Astrocyte of the spinal cord (primary cell): ENCODE results near the gene LRRC4C.

ENCODE experiments used
- DNase-seq: peaks from one replicate; pipeline ENCODE4 v3.0.0; 2011; ENCODE audit warnings: low read depth, low spot score
- H3K4me3 ChIP-seq: 2 replicates; pipeline ENCODE4 v1.5.1; 2011; ENCODE audit warnings: low read depth, mild to moderate bottlenecking, low read length, moderate library complexity
- in situ Hi-C: cut with HindIII; loops from 2 replicates; pipeline ENCODE4 v1.10.0; 2017; ENCODE audit warnings: low sequenced_read_pairs
- TF ChIP-seq, protein P1 (sequence below): IDR thresholded peaks from 2 replicates; pipeline ENCODE4 v1.5.1; 2012; ENCODE audit warnings: low read depth, mild to moderate bottlenecking, low read length, inconsistent platforms

The LRRC4C gene

GRCh38 chr11:41379084-41379483 is 80.4 kb downstream of the LRRC4C start:
- no peak overlapping the region for H3K4me3 ChIP-seq
- in situ Hi-C loops = no loop called here
- DNase-seq = no peak
- TF ChIP-seq, protein P1, sequence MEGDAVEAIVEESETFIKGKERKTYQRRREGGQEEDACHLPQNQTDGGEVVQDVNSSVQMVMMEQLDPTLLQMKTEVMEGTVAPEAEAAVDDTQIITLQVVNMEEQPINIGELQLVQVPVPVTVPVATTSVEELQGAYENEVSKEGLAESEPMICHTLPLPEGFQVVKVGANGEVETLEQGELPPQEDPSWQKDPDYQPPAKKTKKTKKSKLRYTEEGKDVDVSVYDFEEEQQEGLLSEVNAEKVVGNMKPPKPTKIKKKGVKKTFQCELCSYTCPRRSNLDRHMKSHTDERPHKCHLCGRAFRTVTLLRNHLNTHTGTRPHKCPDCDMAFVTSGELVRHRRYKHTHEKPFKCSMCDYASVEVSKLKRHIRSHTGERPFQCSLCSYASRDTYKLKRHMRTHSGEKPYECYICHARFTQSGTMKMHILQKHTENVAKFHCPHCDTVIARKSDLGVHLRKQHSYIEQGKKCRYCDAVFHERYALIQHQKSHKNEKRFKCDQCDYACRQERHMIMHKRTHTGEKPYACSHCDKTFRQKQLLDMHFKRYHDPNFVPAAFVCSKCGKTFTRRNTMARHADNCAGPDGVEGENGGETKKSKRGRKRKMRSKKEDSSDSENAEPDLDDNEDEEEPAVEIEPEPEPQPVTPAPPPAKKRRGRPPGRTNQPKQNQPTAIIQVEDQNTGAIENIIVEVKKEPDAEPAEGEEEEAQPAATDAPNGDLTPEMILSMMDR = no peak

DNA sequence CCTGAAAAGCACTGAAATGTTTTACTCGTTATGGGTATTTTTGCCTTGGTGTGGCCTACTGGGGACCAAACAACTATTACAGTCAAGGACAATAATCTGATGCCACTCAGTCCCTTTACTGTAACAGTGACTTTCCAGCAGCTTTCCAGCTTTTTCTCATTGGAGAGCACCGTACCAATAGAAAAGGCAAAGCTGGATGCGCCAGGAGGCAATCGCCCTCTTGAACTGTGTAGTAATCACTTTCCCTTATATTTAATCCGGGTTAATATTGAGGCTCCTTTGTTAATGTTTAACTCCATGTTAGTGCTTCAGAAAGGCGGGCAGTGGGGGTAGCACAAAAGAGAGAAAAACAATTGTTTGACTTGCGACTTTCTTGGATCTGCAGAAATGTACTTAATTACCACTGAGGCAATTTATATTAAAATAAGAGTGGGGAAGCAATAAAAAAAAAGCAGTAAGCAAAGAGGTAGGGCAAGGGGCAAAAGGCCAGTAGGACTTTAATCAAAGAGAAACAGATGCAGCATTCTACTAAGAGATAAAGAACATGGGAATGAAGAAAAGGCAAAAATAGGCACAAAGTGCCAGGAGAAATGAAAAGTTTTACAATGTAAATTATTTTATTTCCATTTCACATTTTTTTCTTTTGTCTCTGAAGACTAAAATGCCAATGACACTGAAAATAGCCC is 81.6 kb downstream of the LRRC4C start:
- no peak for DNase-seq
- H3K4me3 ChIP-seq = no peak overlapping the region
- TF ChIP-seq, protein P1 = no peak
- in situ Hi-C loops = no loop called here

DNA sequence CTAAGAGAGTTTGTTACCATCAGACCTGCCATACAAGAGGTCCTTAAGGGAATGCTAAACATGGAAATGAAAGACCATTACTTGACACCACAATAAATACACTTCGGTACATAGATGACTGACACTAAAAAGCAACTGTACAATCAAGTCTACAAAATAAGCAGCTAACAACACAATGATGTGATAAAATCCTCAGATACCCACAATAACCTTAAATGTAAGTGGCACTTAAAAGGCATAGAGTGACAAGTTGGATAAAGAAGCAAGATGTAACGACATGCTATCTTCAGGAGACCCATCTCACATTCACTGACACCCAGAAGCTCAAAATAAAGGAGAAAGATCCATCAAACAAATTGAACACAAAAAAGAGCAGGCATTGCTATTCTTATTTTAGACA is 107.6 kb downstream of the LRRC4C start:
- TF ChIP-seq, protein P1 = no peak
- H3K4me3 ChIP-seq = no peak overlapping the region
- in situ Hi-C loops = no loop called here
- DNase-seq = no peak

DNA sequence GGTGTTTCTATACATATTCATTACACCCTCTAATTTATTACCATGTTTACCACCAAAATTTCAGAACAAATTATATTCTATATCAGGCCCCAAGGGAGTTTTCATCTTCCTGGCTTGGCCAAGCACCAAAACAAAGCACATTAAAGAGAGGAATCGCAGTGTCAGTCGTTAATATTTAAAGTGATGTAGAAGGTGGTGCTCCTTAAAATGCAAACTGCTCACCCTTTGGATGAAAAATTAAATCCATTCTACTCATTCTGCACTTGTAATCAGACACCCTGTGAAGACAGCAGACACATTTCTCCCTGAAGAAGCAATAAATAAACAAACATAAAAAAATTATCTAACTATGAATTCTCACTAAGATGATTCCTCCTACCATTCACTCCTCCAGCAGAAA is 113.4 kb downstream of the LRRC4C start:
- TF ChIP-seq, protein P1 = no peak
- in situ Hi-C loops = no loop called here
- H3K4me3 ChIP-seq = no peak overlapping the region
- no peak for DNase-seq

DNA sequence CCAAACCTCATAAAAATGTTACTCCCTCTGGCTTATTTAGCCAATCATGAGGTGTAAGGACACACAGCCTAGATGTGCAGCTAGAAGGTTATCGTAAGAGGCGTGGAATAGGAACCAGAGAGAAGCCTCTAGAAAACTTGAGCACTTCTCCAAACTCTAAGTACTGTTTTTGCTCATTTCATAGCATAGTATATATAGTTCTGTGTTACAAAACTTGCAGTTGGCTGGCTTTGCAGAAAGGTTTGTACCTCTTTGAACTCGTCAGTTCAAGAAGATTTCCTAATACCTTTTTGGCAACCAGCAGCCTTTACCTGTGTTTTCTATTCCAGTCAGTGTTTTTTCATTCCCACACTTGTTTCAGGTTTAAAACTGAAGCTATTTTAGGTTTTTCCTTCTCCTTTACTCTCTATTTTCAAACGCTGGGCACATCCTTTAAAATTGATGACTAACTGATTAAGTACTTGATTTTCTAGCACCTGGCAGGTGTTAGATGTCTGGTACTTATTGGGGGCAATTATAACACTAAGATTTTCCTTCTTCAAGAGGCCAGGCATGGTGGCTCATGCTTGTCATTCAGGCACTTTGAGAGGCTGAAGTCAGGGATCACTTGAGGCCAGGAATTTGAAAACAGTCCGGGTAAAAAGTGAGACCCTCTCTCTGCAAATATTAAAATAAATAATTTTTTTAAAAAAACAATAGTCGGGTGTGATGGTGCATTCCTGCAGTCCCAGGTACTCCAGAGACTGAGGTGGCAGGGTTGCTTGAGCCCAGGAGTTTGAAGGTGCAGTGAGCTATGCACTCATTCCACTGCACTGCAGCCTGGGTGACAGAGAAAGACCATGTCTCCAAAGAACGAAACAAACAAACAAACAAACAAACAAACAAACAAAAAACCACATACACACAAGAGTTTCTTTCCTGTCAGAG is 125.2 kb downstream of the LRRC4C start:
- no peak overlapping the region for H3K4me3 ChIP-seq
- DNase-seq = no peak
- TF ChIP-seq, protein P1 = no peak
- in situ Hi-C loops = no loop called here

DNA sequence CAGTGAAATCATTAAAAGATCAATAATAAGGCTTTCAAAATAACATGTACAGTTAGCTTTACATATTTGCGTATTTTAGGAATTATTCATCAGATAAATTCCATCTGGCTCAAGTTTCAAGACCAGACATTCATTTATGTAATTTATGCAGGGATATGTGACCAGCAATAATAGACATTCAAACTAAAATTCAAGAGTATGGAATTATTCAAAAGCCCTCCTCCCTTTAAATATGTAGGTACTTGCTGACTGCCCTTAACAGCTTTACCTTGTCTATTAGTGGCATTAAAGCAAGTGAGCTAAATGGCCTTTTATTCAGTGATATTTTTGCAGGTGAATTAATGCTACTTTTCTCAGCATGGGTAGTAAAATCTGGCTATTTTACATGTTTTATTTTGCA is 126.1 kb downstream of the LRRC4C start:
- in situ Hi-C loops = no loop called here
- TF ChIP-seq, protein P1 = no peak
- no peak for DNase-seq
- no peak overlapping the region for H3K4me3 ChIP-seq
